ENCODE data around the gene NTRK1.

Gene NTRK1

GRCh38 chr1:156860628-156861423, at the start of gene NTRK1:
Gene NTRK1 (plus strand): TSS chr1:156860865. CDS start chr1:156860935, 70 bp downstream.
- no peak for DNase-seq

GRCh38 chr1:156811168-156811567, 49.5 kb upstream of the NTRK1 start:
- no peak for DNase-seq

GRCh38 chr1:156812293-156812990, 48.2 kb upstream of the NTRK1 start:
- DNase-seq, result no peak

GRCh38 chr1:156813298-156813697, 47.4 kb upstream of the NTRK1 start:
- no peak for DNase-seq

- no peak for DNase-seq
These were observed 46.7 kb upstream of the NTRK1 start for GRCh38 chr1:156813750-156814570.

- no peak for DNase-seq
These were observed 45.9 kb upstream of the NTRK1 start for GRCh38 chr1:156814571-156815260.

- no peak for DNase-seq
These were observed 45.3 kb upstream of the NTRK1 start for GRCh38 chr1:156815307-156815826.

- DNase-seq, result no peak
These were observed 44.7 kb upstream of the NTRK1 start for GRCh38 chr1:156815961-156816422.

- no peak for DNase-seq
These were observed 43.9 kb upstream of the NTRK1 start, which contains the start of gene SH2D2A for GRCh38 chr1:156816561-156817328. Gene SH2D2A (minus strand): TSS chr1:156816848. CDS start chr1:156816708, 140 bp downstream.

GRCh38 chr1:156821801-156822200, 38.9 kb upstream of the NTRK1 start:
- no peak for DNase-seq

GRCh38 chr1:156822680-156823079, 38.0 kb upstream of the NTRK1 start:
- no peak for DNase-seq

- DNase-seq, result no peak
These were observed 37.4 kb upstream of the NTRK1 start for GRCh38 chr1:156823210-156823790.

GRCh38 chr1:156826630-156827029, 34.0 kb upstream of the NTRK1 start:
- DNase-seq, result no peak

- DNase-seq, result no peak
These were observed 32.1 kb upstream of the NTRK1 start for GRCh38 chr1:156828400-156829124.

- no peak for DNase-seq
These were observed 28.2 kb upstream of the NTRK1 start for GRCh38 chr1:156832434-156832833.

- DNase-seq, result no peak
These were observed 27.1 kb upstream of the NTRK1 start for GRCh38 chr1:156833603-156834002.

- no peak for DNase-seq
These were observed 26.3 kb upstream of the NTRK1 start for GRCh38 chr1:156834322-156834721.

- DNase-seq, result no peak
These were observed 24.5 kb upstream of the NTRK1 start for GRCh38 chr1:156836041-156836654.

- no peak for DNase-seq
These were observed 23.8 kb upstream of the NTRK1 start for GRCh38 chr1:156836892-156837291.

- DNase-seq, result peak in 1 of 2 experiments; percentile 3
These were observed 21.7 kb upstream of the NTRK1 start for GRCh38 chr1:156838972-156839371.

Data from SW 1271 (cell line).